Activated CD4-positive, alpha-beta T cell treated with anti-CD3 and anti-CD28 coated beads for 48 hours (primary cell): ENCODE data around the gene CASP1.
"Not testable (repeated sequence)": the region's sequence is repeated elsewhere in the genome, so short reads cannot be mapped to it uniquely, and the experiment has no call there.

Experiments used
- DNase-seq: peaks from one replicate; pipeline ENCODE4 v3.0.0-alpha.2; 2020

CASP1 gene

GRCh38 chr11:105045676-105046296 lies 10.8 kb upstream of the CASP1 start:
- DNase-seq, result no peak

GRCh38 chr11:105044557-105045524 lies 9.9 kb upstream of the CASP1 start, which contains the start of gene CARD16:
Gene CARD16, minus strand, starts transcription at chr11:105045335. Its CDS starts 38 bp downstream, at chr11:105045297.
- DNase-seq, result peak; percentile 38

DNA sequence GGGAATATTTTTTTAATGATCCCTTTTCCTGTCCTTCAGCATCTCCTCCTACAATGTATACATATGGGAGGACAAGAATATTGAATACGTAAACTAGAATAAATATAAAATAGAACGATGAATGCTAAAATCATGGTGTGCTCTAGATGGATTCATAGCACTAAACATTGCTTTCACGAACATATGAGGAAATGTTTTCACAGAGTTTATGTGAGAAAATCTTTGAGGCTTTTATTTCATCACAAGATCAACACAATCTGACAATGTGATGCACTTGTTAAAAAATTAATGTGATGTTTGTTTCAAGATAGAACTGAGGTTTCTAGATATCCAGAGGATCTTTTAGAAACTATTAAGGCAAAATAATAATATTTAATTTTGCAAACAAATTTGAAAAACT lies 7.2 kb upstream of the CASP1 start:
- DNase-seq, result no peak

- DNase-seq, result no peak
Observed at GRCh38 chr11:105040703-105041102, 5.8 kb upstream of the CASP1 start.

- DNase-seq, result not testable (repeated sequence)
Observed at GRCh38 chr11:105034388-105034787, 556 bp downstream of the CASP1 start.

GRCh38 chr11:105033781-105034180 lies 1.2 kb downstream of the CASP1 start:
- no peak for DNase-seq

- DNase-seq, result no peak
Observed at GRCh38 chr11:105033343-105033742, 1.6 kb downstream of the CASP1 start.

- no peak for DNase-seq
Observed at GRCh38 chr11:105032495-105032894, 2.4 kb downstream of the CASP1 start.

- no peak for DNase-seq
Observed at GRCh38 chr11:105027678-105028077, 7.3 kb downstream of the CASP1 start.

DNA sequence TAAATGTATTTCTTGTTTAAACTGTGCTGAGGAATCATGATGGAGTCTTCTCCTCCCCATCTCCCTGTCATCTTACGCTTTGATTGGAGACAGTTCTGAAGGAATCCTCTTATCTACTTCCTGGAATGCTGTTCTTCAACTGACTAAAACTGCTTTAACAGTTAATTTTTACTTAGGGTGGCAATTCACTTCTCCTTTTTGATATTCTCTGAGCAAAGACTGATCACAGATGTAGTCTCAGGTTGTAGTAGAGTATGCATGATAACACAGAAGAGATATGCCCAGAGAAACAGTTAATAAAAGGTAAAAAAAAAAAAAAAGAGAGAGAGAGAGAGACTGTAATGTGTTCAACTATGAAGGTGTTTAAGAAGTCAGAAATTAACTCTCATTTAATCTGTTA lies 10.6 kb downstream of the CASP1 start:
- no peak for DNase-seq

- DNase-seq, result no peak
Observed at GRCh38 chr11:105023003-105023402, 11.9 kb downstream of the CASP1 start, which contains the start of gene CASP5. Gene CASP5, minus strand, starts transcription at chr11:105023168. Its CDS starts 32 bp downstream, at chr11:105023136.

DNA sequence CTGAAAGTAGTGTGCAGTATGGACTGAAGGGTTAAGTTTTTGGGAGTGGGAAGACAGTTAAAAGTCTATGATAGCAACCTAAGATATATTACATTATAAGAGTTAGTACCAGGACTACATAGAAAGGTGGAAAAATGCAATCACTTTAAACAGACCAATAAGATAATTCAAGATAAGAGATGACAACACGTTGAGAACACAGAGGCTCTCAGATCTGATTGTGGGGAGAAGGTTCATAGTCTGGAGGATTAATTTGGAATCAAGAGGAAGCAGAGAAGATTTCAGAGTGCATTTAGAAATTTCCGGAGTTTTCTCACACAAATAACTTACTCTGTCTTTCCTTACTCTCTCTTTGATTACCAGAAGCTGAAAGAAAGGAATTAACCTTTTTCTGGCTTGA lies 12.4 kb downstream of the CASP1 start:
- DNase-seq, result no peak

DNA sequence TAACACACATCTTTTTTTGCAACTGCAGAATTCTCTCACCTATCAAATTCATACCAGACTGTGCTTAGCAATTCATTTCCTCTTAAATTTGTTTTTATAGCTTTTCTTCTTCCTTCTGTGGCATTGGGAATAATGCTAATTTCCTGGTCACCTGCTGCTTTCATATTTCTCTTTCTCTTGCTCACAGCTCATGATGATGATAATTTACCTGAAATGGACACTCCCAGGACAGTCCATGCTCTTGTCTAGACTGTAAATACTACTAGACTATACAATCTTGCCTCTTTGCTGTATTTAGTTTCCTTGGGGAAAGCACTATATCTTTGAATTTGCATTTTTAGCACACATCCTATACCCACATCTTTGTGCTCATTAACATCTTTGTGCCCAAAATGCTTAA lies 27.5 kb downstream of the CASP1 start:
- DNase-seq, result no peak

DNA sequence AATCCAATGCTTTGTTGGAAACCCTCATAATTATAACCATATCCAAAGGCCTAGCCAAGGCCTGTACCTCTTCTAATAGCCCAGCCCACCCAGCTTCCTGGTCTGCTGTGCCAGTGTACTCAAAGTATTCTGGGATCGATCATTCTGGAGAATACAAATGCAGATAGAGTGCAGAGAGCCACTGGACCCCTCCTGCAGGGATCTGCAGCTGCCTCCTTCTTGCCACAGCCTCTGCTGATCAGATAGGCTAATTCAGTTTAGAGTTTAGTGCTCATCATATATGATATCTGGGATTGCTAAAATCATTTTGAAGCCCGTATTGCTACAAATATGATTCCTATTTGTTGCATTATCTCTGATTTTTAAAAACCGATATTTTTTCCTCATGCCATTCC lies 29.5 kb downstream of the CASP1 start:
- DNase-seq, result no peak

DNA sequence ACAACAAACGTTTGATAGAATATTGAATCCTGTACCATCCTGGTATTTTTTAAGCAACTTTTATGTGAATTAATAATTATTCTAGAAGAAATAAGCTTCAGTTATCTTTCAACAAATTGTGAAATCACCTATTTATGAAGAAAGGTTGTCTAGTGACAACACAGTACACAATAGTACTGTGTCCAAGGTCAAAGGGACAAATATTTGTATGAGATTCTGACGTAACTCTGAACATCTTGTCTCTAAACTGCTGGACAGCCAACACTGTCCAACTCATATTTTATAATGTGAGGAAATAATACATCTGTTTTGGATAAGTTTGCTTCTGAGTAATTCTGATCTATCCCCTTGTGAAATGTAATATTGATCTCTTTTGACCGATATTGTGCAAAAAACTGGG lies 30.9 kb downstream of the CASP1 start:
- DNase-seq, result no peak

DNA sequence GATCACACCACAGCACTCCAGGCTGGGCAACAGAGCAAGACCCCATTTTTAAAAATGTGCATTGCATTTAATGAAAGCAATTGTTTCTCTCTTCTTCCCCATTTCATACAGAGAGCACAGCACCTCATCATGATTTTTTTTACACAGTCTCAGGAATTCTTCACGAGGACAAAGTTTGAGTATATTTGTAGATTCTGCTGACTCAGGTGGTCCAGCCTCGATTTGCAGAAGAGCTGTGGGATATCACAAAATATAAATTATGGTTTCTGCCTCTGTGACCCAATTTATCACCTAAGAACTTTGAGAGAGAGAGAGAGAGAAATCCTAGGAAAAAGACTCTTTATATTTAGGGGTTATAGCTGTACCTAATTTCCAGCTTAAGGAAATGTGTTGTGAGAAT lies 31.8 kb downstream of the CASP1 start:
- no peak for DNase-seq

DNA sequence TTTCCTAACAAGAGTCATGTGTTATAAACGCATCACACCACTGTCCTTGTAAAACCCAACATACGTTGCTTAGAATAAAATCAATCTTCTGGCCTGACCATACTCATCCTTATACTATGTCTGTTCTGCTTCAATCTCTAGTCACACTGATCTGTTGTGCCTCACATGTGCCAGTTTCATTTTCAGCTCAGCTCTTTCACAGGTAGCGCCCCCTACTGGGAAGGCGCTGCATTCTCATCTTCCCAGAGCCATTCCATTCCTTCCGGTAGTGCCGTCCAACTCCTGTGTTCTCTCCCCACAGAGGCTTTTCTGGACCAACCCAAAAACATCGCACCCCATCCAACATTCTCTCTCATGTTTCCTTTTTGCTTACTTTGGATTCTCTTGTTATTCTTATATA lies 34.1 kb downstream of the CASP1 start:
- DNase-seq, result peak; percentile 68

- peak; percentile 24 for DNase-seq
Observed at GRCh38 chr11:105000167-105000566, 34.8 kb downstream of the CASP1 start.

DNA sequence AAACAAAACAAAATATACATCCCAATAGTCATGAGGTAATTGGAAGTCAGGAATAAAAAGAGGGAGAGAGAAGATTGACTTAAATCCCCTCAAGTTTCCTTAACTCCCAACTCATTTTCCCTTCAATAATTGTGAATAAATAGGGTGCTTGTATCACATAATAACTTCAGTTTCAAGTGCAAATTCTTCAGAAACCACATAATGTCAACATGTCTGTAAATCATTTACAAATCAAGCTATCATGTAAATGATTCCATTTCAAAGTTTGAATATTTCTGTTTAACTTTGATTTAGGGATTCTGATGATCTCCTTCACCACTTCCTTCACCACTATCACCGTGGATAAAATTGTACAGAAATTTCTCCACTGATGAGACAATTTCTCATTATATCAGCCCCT lies 35.2 kb downstream of the CASP1 start:
- no peak for DNase-seq

- no peak for DNase-seq
Observed at GRCh38 chr11:104997288-104997687, 37.7 kb downstream of the CASP1 start.

- DNase-seq, result no peak
Observed at GRCh38 chr11:104995001-104995408, 39.9 kb downstream of the CASP1 start.

- no peak for DNase-seq
Observed at GRCh38 chr11:104992781-104993180, 42.2 kb downstream of the CASP1 start.

- no peak for DNase-seq
Observed at GRCh38 chr11:104991994-104992393, 43.0 kb downstream of the CASP1 start.

- no peak for DNase-seq
Observed at GRCh38 chr11:104984808-104985207, 50.1 kb downstream of the CASP1 start.
